NCI-H2196 treated with DMSO at 0.1 percent for 48 hours (cell line): ENCODE measurements around the gene TENT4A.
"Not testable (repeated sequence)": the region's sequence is repeated elsewhere in the genome, so short reads cannot be mapped to it uniquely, and the experiment has no call there.

Experiments used
- DNase-seq: peaks from one replicate; lab custom pipeline; 2025; ENCODE audit not compliant: unreplicated experiment; lab: John Stamatoyannopoulos, UW

The TENT4A gene

GRCh38 chr5:6713274-6714225 is at the start of gene TENT4A:
Gene TENT4A, plus strand, starts transcription at chr5:6713432. Its CDS starts 552 bp downstream, at chr5:6713984.
- no peak for DNase-seq

DNA sequence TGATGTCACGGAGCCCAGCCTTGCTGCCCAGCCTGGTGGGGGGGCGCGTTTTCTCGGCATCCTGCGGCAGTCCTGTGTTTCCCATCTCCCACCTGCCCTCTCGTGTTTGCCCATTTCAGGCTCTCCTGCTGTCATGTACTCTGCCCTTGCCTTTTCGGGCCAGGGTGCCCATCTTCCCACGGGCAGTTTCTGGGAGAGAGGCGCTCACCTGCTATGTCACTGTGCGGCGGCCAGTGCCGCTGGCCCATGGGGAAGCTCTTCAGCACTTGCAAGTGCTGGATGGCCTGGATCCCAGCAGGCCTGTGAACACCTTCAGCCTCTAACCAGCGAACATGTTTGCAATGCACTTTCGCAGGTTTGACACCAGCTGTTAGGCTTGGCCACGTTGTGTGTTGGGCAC is 46.5 kb upstream of the TENT4A start:
- no peak for DNase-seq

DNA sequence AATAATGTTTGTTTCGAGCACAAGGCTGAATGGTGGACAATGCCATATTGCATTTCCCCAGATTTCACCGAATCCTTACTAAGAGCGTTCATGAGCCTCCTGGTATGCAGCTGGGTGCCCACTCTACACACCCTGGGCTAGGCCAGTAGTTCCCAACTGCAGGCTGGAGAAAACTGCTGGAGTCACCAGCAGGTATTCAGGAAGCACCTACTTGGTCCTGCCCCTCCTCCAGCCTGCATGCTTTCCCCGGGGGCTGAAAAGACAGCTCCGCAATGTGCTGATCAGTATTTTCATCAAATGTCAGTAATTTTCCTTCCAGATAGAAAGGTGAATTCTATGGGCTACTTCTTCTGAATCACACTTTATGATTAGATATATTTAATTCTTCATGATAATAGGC is 45.6 kb upstream of the TENT4A start:
- no peak for DNase-seq

DNA sequence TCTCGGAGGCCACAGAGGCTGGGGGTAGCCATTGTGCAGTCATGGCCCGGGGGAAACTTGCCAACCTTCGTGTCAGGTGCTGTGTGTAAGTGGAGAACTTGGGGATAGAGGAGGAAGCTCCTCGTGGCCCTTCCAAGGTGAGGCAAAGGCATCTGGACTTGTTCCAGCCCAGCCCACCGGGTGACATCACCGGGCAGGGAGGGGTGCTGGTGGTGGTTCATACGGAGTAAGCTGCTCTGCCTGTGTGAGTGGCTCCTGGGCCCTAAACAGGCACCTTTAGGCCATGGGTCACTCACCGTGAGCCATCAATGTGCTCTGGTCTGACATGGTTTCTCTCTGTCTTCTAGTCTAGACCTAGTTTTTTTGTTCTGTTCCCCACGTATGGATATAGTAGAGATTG is 44.5 kb upstream of the TENT4A start:
- not testable (repeated sequence) for DNase-seq

GRCh38 chr5:6673031-6673430 is 40.2 kb upstream of the TENT4A start:
- DNase-seq: no peak

GRCh38 chr5:6673963-6674362 is 39.3 kb upstream of the TENT4A start:
- DNase-seq: no peak

DNA sequence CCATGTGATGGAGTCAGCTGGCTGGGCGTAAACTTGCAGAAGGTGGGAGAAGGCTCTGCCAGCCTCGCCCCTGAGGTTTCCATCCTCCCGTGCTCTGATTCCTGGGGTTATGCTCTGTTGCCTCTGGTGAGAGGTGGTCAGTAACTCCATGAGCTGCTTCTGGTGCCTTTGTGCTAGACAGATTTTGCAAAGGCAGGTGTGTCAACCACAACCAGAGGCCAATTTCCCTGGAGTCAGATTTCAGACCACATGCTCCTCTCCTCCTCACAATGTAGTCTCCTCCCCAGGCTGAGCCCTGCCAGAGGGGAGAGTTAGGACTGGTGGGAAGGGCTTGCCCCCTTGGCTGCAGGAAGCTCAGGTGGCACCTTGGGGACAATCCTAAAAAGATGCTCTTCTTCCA is 38.8 kb upstream of the TENT4A start:
- DNase-seq: peak; percentile 11

DNA sequence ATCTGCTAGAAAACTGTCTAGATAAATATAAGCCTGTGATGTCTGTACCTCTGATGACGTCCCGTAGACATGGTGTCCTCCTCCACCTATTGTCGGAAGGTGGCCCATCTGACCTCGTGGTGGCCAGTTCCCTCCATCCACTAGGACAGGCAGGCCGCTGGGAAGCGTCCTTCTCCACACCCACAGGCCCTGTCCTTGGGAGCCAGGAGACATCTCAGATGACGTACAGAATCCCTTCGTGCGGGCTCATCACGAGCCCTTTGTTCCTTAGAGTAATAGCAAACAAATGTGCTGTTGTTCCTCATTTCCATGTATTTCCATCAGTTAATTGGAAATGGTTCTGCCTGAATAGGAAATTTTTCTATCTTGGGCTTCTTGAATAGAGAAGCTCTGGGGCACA is 38.3 kb upstream of the TENT4A start:
- no peak for DNase-seq

DNA sequence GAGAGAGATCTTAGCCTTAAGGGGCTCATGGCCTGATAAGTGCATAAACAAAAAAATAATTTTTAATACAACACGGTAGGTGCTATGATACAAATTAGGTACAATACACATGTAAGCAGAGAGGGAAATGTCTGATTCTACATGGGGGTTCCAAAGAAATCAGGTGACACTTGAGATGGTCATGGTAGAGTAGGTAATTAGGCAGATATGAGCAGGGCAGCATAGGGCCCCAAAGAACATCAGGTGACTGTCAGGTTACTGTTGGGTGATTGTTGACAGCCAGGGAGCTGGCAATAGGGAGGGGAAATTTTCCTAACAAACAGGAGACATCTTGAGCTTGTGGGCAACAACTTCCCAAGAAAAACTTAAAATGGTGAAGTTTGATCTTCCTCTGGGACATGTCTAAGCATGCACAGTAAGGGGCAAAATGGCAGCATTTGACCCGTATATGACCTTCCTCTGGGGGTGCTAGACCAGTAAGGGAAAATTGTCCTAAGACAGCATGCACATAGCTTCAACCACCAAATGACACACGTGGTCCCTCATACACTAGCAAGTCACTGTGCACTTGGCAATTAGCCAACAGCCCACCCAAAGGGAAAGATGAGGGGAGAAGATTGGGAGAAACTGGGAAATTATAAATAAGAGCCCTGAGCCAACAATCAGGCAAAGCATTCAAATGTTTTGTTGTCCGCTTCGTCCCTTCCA is 37.3 kb upstream of the TENT4A start:
- no peak for DNase-seq

DNA sequence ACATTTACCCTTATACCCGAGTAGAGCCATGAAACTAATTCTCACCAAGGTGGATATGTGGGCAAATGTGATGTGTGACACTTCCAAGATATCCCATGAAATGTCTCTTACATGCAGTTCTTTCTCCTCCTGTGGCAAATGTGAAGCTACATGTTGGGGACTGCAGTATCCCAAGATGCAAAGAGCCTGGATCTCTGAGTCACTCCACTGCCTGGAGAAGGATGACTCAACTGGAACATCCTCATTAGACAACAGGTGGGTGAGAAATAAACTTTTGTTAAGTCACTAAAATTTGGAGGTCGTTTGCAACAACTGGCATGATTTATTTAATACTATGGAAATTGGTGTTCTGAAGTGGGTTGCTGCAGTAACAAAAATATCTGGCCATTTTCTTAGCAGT is 36.5 kb upstream of the TENT4A start:
- DNase-seq: no peak

- DNase-seq: no peak
These were observed 34.8 kb upstream of the TENT4A start for GRCh38 chr5:6678385-6678784.

- DNase-seq: no peak
These were observed 32.3 kb upstream of the TENT4A start for GRCh38 chr5:6680922-6681321.

- no peak for DNase-seq
These were observed 31.6 kb upstream of the TENT4A start for GRCh38 chr5:6681682-6682081.

GRCh38 chr5:6682239-6682638 is 31.0 kb upstream of the TENT4A start:
- no peak for DNase-seq

- no peak for DNase-seq
These were observed 30.0 kb upstream of the TENT4A start for GRCh38 chr5:6683241-6683640.

- no peak for DNase-seq
These were observed 29.2 kb upstream of the TENT4A start for GRCh38 chr5:6684075-6684474.

GRCh38 chr5:6686501-6686900 is 26.7 kb upstream of the TENT4A start:
- no peak for DNase-seq

DNA sequence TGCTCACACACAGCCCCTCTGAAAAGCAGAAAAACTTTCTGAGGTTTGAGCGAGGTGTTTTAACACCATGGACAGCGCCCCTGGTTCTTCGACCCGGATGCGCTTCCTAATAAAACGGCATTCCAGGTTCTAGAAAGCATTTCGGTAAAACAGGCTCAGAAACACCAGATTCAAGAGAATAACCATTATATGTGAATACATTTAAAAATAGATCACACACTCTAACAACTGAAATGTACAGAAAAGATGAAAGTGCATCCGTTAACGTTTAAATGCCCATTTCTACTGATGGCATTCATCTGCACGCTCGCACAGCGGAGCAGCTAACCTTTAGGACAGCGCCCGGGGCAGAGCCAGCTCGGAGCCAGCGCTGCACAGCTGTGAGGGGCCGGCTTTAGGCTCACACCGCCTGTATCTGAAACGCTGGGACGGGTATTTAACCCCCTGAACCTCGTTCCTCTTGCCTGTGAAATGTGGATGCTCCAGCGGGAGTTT is 26.3 kb upstream of the TENT4A start:
- DNase-seq: no peak

DNA sequence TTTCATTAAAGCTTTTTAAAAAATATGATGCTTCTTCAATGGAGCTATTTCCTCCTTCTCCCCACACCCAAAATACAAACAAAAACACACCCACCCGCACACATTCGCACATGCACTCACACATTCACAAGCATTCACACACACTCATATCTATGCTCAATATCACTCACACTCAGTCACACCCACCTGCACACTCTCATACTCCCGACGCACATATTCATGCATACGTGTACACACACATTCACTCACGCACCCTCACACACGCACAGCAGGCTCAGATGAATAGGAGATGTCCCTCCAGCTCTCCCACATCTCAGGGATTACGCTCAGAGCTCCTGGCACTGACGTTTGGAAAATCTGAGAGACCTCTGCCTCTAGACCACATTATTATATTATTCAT is 25.7 kb upstream of the TENT4A start:
- DNase-seq: no peak

DNA sequence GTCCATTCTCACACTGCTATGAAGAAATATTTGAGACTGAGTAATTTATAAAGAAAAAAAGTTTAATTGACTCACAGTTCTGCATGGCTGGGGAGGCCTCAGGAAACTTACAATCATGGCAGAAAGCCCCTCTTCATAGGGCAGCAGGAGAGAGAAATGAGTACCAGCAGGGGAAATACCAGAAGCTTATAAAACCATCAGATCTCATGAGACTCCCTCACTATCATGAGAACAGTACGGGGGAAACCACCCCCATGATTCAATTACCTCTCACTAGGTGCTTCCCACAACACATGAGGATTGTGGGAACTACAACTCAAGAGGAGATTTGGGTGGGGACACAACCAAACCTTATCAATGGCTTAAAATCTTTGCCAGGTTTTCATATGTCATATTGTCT is 20.3 kb upstream of the TENT4A start:
- no peak for DNase-seq

GRCh38 chr5:6698696-6699095 is 14.5 kb upstream of the TENT4A start:
- DNase-seq: no peak

DNA sequence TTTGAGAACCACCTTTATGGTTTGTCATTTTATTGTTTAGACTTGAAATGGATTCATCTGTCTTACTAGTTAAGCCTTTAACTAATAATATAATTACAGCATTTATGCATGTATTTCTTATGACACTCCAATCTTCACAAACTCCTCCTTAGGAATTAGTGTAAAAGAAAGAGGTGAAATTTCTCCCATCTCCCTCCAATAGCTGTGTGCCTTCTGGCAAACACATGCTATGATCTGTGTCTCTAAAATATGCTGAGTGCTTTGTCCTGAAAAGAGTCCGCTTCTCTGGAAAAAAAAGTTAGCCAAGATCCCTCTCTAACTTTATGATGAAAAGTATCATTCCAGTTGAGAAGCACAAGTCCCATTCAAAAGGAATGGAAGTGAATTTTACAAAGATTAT is 13.9 kb upstream of the TENT4A start:
- no peak for DNase-seq
